Measurements from ENCODE around the gene UBAC2. TPM values are rescaled to one million over a fixed set of nuclear protein-coding genes. Genes with fewer than 3 reads are reported as not detected.

Gene UBAC2
- total RNA-seq, 1 donor from 2014 or later = 87.7 TPM

- Histone ChIP-seq H3K4me3 (peak overlapping the region; percentile 5), H2AFZ (replicated peaks) (peak overlapping the region; percentile 7)
- TF ChIP-seq EZH2 (IDR thresholded peaks at IDR 0.05) = no peak
- TF ChIP-seq CTCF (IDR thresholded peaks at IDR 0.05) = no peak
- TF ChIP-seq EZH2phosphoT487 (IDR thresholded peaks at IDR 0.05) = no peak
Measured at GRCh38 chr13:99432609-99433542, 232.2 kb downstream of the UBAC2 start.

DNA sequence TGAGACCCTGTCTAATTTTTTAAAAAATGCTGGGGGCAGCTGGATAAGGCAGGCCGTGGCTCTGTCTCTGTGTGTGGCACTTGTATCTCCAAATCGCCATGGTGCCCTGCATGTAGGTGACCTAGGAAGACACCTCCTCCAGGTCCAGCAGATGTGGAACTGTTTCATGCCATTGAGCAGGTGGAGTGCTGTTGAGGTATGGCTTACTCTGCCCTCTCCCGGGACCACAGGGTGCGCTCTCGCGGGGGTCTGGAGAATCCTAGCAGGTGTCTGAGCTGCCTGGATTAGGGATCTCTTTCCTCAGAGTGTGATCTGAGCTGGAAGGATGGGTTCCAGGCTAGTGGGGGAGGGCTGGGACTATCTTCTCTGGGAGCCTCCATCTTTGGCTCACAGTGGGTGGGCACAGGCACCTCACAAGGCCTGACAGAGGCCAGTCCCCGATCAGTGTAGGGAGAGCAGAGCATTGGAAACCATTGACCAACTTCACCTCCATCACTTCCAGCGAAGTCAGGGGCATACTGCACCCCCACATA, 233.0 kb downstream of the UBAC2 start:
- Mint-ChIP-seq H3K27me3 (ENCODE audit: insufficient read depth, low read depth) (peaks cover 4% of the 10 kb centered on the region), H3K4me3 (no peak overlapping the region)
- H3K4me2 ChIP-seq = no peak overlapping the region

More at GRCh38 chr13:99432609-99433542, 232.2 kb downstream of the UBAC2 start:
- Histone ChIP-seq H3F3A (ENCODE audit: low read depth) (no peaks in the 10 kb centered on the region), H3K4me1 (peaks cover 7% of the 10 kb centered on the region), H3K9ac (no peak overlapping the region), H3K79me2 (ENCODE audit: low read depth) (no peaks in the 10 kb centered on the region), H3K27ac (no peak overlapping the region), H3K27me3 (no peaks in the 10 kb centered on the region), H3K9me3 (ENCODE audit: low read depth) (no peaks in the 10 kb centered on the region), H3K4me2 (peak overlapping the region; percentile 50), H3K36me3 (no peaks in the 10 kb centered on the region), H4K20me1 (ENCODE audit: low read depth) (no peaks in the 10 kb centered on the region)
- peaks cover 10% of the 10 kb centered on the region for H3K9me3 Mint-ChIP-seq
- no peaks in the 10 kb centered on the region for H3K36me3 Mint-ChIP-seq
- peak; percentile 79 for DNase-seq (ENCODE audit: low spot score)
- peak overlapping the region; percentile 94 for H3K27ac Mint-ChIP-seq
- H3K4me3 Mint-ChIP-seq = peak overlapping the region; percentile 69
- peaks cover 17% of the 10 kb centered on the region for H3K4me1 Mint-ChIP-seq
- peaks cover 4% of the 10 kb centered on the region for H3K27me3 Mint-ChIP-seq (ENCODE audit: insufficient read depth, low read depth)

DNA sequence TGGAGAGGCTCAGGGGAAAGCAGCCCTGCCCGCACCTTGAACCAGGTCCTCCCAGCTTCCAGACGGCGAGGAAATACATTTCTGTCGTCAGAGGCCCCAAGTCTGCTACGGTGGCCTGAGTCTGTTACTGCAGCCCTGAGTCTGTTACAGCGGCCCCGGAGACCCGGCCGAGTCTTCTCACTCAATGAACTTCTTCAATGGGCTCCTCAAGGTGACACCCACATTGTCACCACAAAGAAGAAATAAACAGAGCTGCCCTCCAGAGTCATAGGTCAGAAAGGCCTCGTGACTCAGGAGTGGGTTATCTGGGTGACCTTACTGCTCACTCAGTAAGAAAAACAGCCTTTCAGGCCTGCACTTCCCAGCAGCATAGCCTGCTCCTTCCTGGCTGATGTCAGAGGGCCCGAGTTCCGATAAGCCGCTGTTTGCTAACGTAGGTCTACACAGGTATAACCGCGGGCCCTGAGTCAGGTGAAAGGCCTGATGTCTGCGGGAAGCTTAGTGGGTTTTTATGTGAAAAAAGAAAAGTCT, 233.7 kb downstream of the UBAC2 start:
- TF ChIP-seq CTCF (IDR thresholded peaks at IDR 0.05) (no peak), EZH2 (IDR thresholded peaks at IDR 0.05) (no peak), EZH2phosphoT487 (IDR thresholded peaks at IDR 0.05) (no peak)

More for the DNA sequence above, 233.0 kb downstream of the UBAC2 start:
- Histone ChIP-seq H2AFZ (replicated peaks) (no peak overlapping the region), H3K27ac (no peak overlapping the region), H3K36me3 (no peaks in the 10 kb centered on the region), H3F3A (ENCODE audit: low read depth) (no peaks in the 10 kb centered on the region), H3K79me2 (ENCODE audit: low read depth) (no peaks in the 10 kb centered on the region), H3K27me3 (no peaks in the 10 kb centered on the region), H3K9me3 (ENCODE audit: low read depth) (no peaks in the 10 kb centered on the region), H3K4me3 (no peak overlapping the region), H4K20me1 (ENCODE audit: low read depth) (no peaks in the 10 kb centered on the region), H3K9ac (no peak overlapping the region), H3K4me1 (peaks cover 7% of the 10 kb centered on the region)
- no peak for DNase-seq (ENCODE audit: low spot score)
- H3K27ac Mint-ChIP-seq = no peak overlapping the region
- H3K36me3 Mint-ChIP-seq = no peaks in the 10 kb centered on the region
- H3K9me3 Mint-ChIP-seq = peaks cover 8% of the 10 kb centered on the region
- TF ChIP-seq EZH2 (IDR thresholded peaks at IDR 0.05) (no peak), EZH2phosphoT487 (IDR thresholded peaks at IDR 0.05) (no peak), CTCF (IDR thresholded peaks at IDR 0.05) (no peak)
- peaks cover 17% of the 10 kb centered on the region for H3K4me1 Mint-ChIP-seq

More for the DNA sequence above, 233.7 kb downstream of the UBAC2 start:
- no peaks in the 10 kb centered on the region for H3F3A ChIP-seq (ENCODE audit: low read depth)
- no peaks in the 10 kb centered on the region for H4K20me1 ChIP-seq (ENCODE audit: low read depth)
- H2AFZ ChIP-seq (replicated peaks) = no peak overlapping the region
- no peak for DNase-seq (ENCODE audit: low spot score)
- H3K27ac Mint-ChIP-seq = no peak overlapping the region
- H3K27me3 Mint-ChIP-seq (ENCODE audit: insufficient read depth, low read depth) = peaks cover 4% of the 10 kb centered on the region
- H3K9me3 Mint-ChIP-seq = peaks cover 8% of the 10 kb centered on the region
- H3K4me2 ChIP-seq = no peak overlapping the region
- H3K36me3 Mint-ChIP-seq = no peaks in the 10 kb centered on the region
- H3K27me3 ChIP-seq = no peaks in the 10 kb centered on the region
- H3K9me3 ChIP-seq (ENCODE audit: low read depth) = no peaks in the 10 kb centered on the region
- no peak overlapping the region for H3K4me3 ChIP-seq
- no peaks in the 10 kb centered on the region for H3K79me2 ChIP-seq (ENCODE audit: low read depth)
- H3K4me1 Mint-ChIP-seq = peaks cover 17% of the 10 kb centered on the region
- no peak overlapping the region for H3K9ac ChIP-seq
- no peak overlapping the region for H3K27ac ChIP-seq
- H3K4me1 ChIP-seq = peaks cover 7% of the 10 kb centered on the region
- H3K36me3 ChIP-seq = no peaks in the 10 kb centered on the region
- no peak overlapping the region for H3K4me3 Mint-ChIP-seq

Data from neural progenitor cell (in vitro differentiated cells).